Natural killer cell (primary cell): ENCODE results near the gene CAVIN2. TPM values are rescaled to one million over a fixed set of nuclear protein-coding genes. Genes with fewer than 3 reads are reported as not detected.

Experiments
- ATAC-seq, 3 donors: fragments of 150-1000 bp in 2 of 3; fragments of 200-7000 bp in 1 of 3; cut with Tn5 transposase; 1 replicate in 1 of 3; 2 replicates in 2 of 3; pipeline ENCODE4 v1.10.0; 2021; ENCODE audit warnings: mild to moderate bottlenecking in 2 of 3, moderate library complexity in 2 of 3
- DNase-seq, 2 donors: peaks; one replicate each; pipeline versions ENCODE4 v3.0.0 to v3.0.0-alpha.2; 2013 to 2021; ENCODE audit warnings: mixed read lengths in 1 of 2
- H3K27ac ChIP-seq: one replicate; pipeline ENCODE4 v1.5.1; 2013; ENCODE audit warnings: mild to moderate bottlenecking, low read length
- H3K27me3 ChIP-seq: one replicate; pipeline ENCODE4 v1.6.1; 2013; ENCODE audit warnings: low read length; ENCODE audit not compliant: control insufficient read depth, insufficient read depth
- H3K36me3 ChIP-seq: one replicate; pipeline ENCODE4 v1.6.1; 2013; ENCODE audit warnings: low read length; ENCODE audit not compliant: control insufficient read depth, insufficient read depth
- H3K4me1 ChIP-seq: one replicate; pipeline ENCODE4 v1.6.1; 2013; ENCODE audit warnings: low read length; ENCODE audit not compliant: control insufficient read depth, insufficient read depth
- H3K4me3 ChIP-seq: one replicate; pipeline ENCODE4 v1.5.1; 2013; ENCODE audit warnings: low read length
- H3K9me3 ChIP-seq: one replicate; pipeline ENCODE4 v1.6.1; 2013; ENCODE audit warnings: low read length; ENCODE audit not compliant: control insufficient read depth, insufficient read depth
- H3K27ac Mint-ChIP-seq, 2 donors: one replicate each; pipeline ENCODE4 v1.8.0; 2022; ENCODE audit warnings: mild to moderate bottlenecking in 2 of 2, mixed read lengths in 2 of 2, moderate library complexity in 1 of 2
- H3K27me3 Mint-ChIP-seq, 2 donors: one replicate each; pipeline ENCODE4 v1.8.0; 2022; ENCODE audit warnings: low read depth in 2 of 2, mixed read lengths in 2 of 2
- H3K36me3 Mint-ChIP-seq: one replicate; pipeline ENCODE4 v1.8.0; 2022; ENCODE audit warnings: mixed read lengths
- H3K4me1 Mint-ChIP-seq, 2 donors: one replicate each; pipeline ENCODE4 v1.8.0; 2022; ENCODE audit warnings: mixed read lengths in 2 of 2
- H3K4me3 Mint-ChIP-seq: one replicate; pipeline ENCODE4 v1.8.0; 2022; ENCODE audit warnings: mild to moderate bottlenecking, moderate library complexity, mixed read lengths
- H3K9me3 Mint-ChIP-seq, 2 donors: one replicate each; pipeline ENCODE4 v1.8.0; 2022; ENCODE audit warnings: mixed read lengths in 2 of 2
- WGBS: methylation state at CpG from one replicate; pipeline ENCODE4 v1.1.7; 2013; ENCODE audit warnings: missing lambda C conversion rate; ENCODE audit not compliant: insufficient coverage; 5-methylcytosine and 5-hydroxymethylcytosine counted together
- intact Hi-C: fragments of 100-400 bp; cut with micrococcal nuclease; formaldehyde crosslinking; loops from one replicate; pipeline ENCODE4 v1.14.2; 2022
- total RNA-seq, 4 donors: library from RNA; stranded (reverse); fragments of 120-200 nt in 1 of 4; gene quantifications; one replicate each; pipeline versions ENCODE4 v1.2.3 to v1.2.4, GENCODE V29; 2013 to 2022
- TF ChIP-seq, protein P1 (sequence below): fragments of 200-600 bp; IDR thresholded peaks from one replicate; pipeline ENCODE4 v1.8.0; 2022; ENCODE audit warnings: antibody characterized with exemption

CAVIN2 gene
- total RNA-seq, 3 donors from 2014 or later (not counting 1 experiment from before 2014, with no cell fraction given): 1.9 to 23.7 (median 9.9) TPM

DNA sequence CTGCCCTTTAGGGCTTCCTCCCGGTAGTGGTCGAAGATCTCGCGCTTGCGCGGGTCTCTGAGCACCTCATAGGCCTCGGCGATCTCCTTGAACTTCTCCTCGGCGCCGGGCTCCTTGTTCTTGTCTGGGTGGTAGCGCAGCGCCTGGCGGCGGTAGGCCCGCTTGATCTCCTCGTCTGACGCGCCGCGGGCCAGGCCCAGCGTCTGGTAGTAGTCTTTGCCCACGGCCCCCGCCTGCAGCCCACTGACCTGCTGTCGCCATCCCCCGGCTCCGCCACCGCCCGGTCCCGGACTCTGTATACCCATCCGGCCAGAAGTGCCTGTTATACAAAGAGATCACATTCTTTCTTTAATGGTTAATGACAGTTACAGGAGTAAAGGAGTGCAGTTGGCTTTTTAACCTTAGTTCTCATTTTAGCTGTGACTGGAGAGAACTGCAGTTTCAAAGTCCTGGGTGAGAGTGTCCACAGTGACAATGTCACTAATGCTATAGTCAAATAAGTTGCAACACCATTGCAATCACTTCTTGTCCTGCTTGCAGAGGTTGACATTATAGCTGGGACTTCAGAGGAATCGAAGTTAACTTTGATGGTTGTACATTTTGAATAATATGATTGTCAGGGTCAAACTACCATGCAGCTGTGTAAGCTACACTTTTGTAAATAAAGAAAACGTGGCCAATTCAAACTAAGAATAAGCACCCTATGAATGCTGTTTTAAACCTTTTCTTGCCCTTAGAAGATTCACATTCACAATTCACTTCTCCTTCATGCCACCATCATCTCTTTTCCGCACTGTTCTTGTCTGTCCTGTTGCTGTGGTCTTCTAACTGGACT lies 35.3 kb upstream of the CAVIN2 start:
- Histone ChIP-seq H3K9me3 (no peaks in the 10 kb centered on the region), H3K4me3 (no peak overlapping the region), H3K4me1 (no peaks in the 10 kb centered on the region), H3K27me3 (no peaks in the 10 kb centered on the region), H3K27ac (no peak overlapping the region), H3K36me3 (no peaks in the 10 kb centered on the region)
- ATAC-seq (no peak), DNase-seq (no peak)
- H3K4me3 Mint-ChIP-seq: no peak overlapping the region
- no peaks in the 10 kb centered on the region for H3K27me3 Mint-ChIP-seq
- H3K27ac Mint-ChIP-seq: no peak overlapping the region
- intact Hi-C loops: no loop called here
- WGBS: 97% methylated on average over 34 of the region's 34 CpGs
- H3K9me3 Mint-ChIP-seq: no peaks in the 10 kb centered on the region
- H3K36me3 Mint-ChIP-seq: no peaks in the 10 kb centered on the region
- TF ChIP-seq, protein P1, sequence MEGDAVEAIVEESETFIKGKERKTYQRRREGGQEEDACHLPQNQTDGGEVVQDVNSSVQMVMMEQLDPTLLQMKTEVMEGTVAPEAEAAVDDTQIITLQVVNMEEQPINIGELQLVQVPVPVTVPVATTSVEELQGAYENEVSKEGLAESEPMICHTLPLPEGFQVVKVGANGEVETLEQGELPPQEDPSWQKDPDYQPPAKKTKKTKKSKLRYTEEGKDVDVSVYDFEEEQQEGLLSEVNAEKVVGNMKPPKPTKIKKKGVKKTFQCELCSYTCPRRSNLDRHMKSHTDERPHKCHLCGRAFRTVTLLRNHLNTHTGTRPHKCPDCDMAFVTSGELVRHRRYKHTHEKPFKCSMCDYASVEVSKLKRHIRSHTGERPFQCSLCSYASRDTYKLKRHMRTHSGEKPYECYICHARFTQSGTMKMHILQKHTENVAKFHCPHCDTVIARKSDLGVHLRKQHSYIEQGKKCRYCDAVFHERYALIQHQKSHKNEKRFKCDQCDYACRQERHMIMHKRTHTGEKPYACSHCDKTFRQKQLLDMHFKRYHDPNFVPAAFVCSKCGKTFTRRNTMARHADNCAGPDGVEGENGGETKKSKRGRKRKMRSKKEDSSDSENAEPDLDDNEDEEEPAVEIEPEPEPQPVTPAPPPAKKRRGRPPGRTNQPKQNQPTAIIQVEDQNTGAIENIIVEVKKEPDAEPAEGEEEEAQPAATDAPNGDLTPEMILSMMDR: no peak
- no peaks in the 10 kb centered on the region for H3K4me1 Mint-ChIP-seq

DNA sequence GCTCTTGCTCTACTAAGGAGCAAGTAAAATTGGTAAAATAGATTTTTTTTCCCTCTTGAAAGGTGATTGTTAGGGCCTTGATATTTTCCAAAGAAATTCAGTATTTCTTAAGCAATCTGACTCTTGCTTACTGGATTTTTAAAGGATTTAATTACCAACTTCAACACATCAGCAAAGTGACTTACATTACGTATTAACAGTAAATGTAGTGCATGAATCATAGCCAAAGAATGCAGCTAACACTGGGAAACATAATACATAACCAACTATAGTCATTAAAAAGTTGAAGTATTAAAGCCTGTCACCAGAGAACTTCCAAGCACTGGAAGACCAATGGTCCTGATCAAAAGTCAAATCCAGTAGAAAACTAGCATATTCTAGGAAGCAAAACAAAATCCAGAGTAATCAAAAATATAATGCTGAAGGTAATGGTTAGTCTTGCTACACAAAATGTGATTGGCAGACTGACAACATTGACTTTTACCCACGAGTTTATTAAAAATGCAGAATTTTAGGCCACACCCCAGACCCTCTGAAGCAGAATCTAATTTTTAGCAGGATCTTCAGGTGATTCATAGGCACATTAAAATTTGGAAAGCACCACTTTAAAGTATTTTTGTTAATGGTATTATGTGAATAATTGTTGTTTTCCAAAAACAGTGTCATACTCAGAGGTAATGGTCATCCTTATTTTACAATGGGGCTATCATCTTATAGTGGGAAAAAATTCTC lies 31.8 kb upstream of the CAVIN2 start:
- H3K27me3 Mint-ChIP-seq: no peaks in the 10 kb centered on the region
- ATAC-seq (no peak), DNase-seq (no peak)
- Histone ChIP-seq H3K9me3 (no peaks in the 10 kb centered on the region), H3K36me3 (no peaks in the 10 kb centered on the region), H3K4me1 (no peaks in the 10 kb centered on the region), H3K4me3 (no peak overlapping the region), H3K27ac (no peak overlapping the region), H3K27me3 (no peaks in the 10 kb centered on the region)
- no peaks in the 10 kb centered on the region for H3K36me3 Mint-ChIP-seq
- WGBS: 92% methylated on average over 2 of the region's 2 CpGs
- no peaks in the 10 kb centered on the region for H3K4me1 Mint-ChIP-seq
- TF ChIP-seq, protein P1: no peak
- no peak overlapping the region for H3K4me3 Mint-ChIP-seq
- no peak overlapping the region for H3K27ac Mint-ChIP-seq
- H3K9me3 Mint-ChIP-seq: no peaks in the 10 kb centered on the region
- intact Hi-C loops: no loop called here

DNA sequence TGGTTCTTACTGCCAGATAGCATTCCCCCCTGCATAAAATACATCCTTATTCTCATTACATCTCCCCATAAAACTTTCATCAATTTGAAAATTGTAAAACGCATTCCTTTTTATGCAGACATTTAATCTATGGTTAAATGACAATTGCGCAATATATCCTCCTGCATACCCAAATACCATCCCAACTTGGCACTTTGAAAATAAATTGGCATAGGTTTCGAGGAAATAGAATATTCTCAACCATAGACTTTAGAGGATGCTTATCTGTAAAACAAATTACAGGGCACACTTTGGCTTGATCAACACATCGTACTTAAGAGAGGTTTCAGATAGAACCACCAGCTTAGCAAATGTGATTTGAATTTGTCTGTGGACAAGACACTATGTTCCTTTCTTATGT lies 31.0 kb upstream of the CAVIN2 start:
- TF ChIP-seq, protein P1: no peak
- Mint-ChIP-seq H3K36me3 (no peaks in the 10 kb centered on the region), H3K9me3 (no peaks in the 10 kb centered on the region), H3K4me3 (no peak overlapping the region), H3K27me3 (no peaks in the 10 kb centered on the region), H3K4me1 (no peaks in the 10 kb centered on the region), H3K27ac (no peak overlapping the region)
- no peaks in the 10 kb centered on the region for H3K9me3 ChIP-seq
- H3K27me3 ChIP-seq: no peaks in the 10 kb centered on the region
- no peak overlapping the region for H3K4me3 ChIP-seq
- H3K4me1 ChIP-seq: no peaks in the 10 kb centered on the region
- no peak for ATAC-seq
- no peaks in the 10 kb centered on the region for H3K36me3 ChIP-seq
- whole genome bisulfite sequencing: 91% methylated on average over 3 of the region's 4 CpGs
- intact Hi-C loops: no loop called here
- no peak for DNase-seq
- no peak overlapping the region for H3K27ac ChIP-seq
